GM19468 (cell line): ENCODE measurements around the gene CUEDC2.

Experiments used
- ATAC-seq: cut with Tn5 transposase; IDR thresholded peaks from one replicate; pipeline ENCODE4 v1.9.1; 2021; ENCODE audit warnings: mild to moderate bottlenecking, moderate library complexity, moderate number of reproducible peaks; ENCODE audit not compliant: unreplicated experiment; ENCODE audit errors: extremely low read depth

Gene CUEDC2

GRCh38 chr10:102412293-102412692 lies 20.1 kb downstream of the CUEDC2 start:
- no peak for ATAC-seq

GRCh38 chr10:102411341-102412255 lies 20.8 kb downstream of the CUEDC2 start:
- no peak for ATAC-seq

GRCh38 chr10:102410429-102411073 lies 21.8 kb downstream of the CUEDC2 start:
- ATAC-seq: no peak

GRCh38 chr10:102409604-102410428 lies 22.6 kb downstream of the CUEDC2 start:
- no peak for ATAC-seq

DNA sequence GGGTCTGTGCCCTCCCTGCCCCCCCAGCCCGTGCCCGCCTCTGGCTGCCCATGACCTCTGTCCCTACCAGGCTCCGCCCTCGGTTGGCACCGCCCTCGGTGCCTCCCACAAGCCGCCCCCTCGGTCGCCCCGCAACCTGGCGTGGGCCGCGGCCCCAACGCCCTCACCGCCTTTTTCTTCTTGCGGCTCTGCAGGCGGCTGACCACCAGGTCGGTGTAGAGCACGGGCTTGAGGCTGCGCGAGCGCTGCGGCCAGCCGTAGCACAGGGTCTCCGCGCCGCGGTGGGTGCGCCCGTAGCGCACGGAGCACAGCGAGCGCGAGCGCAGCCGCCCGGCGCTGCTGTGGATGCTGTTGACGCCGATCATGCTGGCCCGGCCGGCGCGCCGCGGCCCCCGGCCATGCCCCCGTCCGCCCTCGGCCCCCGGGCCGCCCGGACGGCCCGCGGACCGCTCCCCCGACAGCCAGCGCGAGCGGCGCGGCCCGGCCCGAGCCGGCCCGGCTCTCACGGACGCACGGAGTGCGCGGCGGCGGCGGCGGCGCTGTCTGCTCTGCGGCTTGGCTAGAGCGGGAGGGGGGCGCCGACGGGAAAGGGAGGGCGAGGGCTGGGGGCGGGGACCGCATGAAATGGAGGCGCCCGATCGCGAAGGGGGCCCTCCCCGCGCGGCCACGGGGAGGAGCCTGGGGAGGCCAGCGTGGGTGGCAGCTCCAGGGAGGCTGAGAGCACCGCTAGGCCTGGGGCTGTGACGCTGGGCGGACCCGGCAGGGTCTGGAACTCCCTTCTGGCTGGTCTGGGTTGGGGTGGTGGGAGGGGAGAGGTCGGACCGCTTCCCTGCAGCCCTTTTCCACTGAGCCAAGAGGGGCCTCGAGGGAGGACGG lies 23.4 kb downstream of the CUEDC2 start:
- ATAC-seq: no peak

DNA sequence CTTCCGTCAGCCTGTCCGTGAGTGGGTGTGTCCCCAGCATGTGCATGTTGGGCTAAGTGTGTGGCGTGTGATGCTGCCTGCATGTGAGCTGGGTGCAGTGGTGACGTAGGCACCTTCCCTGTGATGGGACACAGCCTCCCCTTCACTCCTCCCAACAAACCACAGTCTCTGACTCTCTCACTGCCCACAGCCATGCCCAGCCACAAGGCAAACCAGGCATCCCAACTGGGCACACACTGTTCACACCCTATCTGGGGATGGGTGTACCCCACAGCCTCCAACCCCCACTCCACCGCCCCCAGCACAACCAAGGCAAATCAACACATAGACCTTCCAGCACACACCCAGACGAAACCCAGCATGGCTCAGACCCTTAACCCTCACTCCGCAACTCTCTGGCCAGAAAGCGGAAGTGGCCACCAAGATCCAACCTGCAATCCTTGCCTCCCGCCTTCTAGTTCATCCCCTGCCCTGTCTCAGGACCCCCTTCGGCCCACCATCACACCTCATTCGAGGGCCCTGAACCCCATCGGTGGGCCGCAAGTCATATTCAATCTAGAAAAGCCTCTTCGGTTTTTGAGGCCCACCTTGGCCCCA lies 24.1 kb downstream of the CUEDC2 start:
- ATAC-seq: no peak

DNA sequence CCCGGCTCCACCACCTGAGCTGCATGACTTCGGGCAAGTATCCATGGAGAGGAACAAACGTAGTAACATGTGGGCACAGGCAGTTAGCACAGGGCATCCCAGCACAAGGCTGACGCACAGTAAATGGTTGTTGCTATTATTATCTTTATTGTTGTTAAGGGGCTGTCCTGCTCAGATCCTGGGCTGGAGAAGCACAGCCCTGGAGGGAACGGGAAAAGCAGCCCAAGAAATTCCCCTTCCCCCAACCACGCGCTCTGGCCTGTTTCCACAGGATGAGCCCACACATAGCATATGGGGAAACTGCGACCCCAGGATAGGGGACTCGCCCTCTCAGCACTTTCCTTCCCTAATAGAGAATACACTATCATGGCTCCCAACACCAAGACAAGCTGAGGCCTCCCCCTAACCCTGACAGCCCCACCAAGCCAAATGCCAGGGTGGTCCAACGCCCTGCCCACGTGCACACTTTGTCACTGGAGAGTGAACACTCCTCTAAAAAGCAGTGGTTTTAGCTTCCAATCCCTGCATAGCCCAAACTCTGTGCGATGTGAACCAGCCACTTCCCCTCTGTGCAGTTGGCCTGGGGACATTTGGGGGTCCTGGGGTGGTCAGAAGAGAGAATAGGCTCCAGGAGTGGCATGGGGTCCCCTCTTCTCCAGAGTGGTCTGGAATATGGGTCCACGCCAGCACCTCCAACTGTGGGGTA lies 24.8 kb downstream of the CUEDC2 start:
- no peak for ATAC-seq

DNA sequence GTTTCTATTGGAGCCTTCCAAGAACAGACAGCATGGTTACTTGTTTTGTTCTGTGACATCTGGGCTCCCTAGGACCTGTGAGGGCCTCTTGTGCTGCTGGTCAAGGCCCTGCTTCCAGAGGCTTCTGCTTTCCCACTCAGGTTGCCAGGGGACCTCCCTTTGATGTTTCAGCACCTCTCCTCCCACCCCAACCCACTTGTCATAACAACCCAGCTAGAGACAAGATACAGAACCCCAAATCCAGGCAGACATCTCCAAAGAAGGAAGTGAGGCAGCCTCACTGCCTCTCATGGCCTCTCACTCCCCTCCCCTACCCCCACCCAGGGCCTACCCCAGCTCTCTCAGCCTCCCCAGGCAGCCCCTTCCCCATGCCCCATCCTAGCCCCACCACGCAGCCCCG lies 25.6 kb downstream of the CUEDC2 start:
- ATAC-seq: no peak

DNA sequence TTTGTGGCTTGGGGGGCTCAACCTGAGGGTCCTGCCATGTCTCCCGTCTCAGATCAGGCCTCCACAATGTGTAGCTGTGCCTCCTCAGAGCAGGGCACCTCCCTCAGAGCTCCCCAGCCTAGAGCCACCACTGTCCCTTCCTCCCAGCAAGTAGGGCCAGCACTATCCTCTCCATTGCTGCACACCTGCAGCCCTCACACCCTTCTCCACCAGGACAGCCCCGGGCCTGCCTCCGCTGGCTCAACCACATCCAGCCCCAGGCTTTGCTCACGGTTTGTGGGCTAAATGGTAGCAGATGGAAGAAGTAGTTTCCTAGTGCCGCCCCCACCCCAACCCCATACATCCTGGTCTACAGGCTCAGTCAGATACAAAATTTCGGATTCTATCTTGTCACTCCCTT lies 26.7 kb downstream of the CUEDC2 start:
- ATAC-seq: no peak

DNA sequence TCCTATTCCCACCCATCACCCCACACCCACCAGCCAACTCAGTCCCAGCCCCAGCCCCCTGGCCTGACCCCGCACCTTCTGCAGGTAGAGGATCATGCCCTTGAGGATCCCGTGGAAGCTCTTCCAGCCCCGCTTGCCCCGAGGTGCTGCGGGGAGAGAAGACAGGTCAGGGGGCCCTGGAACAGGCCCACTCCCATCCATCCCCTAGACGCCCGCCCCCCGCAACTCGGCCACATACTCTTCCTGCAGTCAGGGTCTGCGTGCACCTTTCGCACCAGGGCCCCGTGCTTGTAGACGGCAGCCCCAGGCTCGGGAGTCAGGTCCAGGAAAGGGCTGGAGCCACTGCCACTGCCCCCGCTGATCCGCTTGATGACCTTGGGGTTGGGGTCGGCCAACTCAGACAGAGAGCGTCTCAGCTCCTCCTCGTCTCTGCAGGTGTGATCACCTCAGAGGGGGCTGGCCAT lies 27.2 kb downstream of the CUEDC2 start:
- ATAC-seq: no peak

GRCh38 chr10:102404361-102405107 lies 27.8 kb downstream of the CUEDC2 start:
- no peak for ATAC-seq

DNA sequence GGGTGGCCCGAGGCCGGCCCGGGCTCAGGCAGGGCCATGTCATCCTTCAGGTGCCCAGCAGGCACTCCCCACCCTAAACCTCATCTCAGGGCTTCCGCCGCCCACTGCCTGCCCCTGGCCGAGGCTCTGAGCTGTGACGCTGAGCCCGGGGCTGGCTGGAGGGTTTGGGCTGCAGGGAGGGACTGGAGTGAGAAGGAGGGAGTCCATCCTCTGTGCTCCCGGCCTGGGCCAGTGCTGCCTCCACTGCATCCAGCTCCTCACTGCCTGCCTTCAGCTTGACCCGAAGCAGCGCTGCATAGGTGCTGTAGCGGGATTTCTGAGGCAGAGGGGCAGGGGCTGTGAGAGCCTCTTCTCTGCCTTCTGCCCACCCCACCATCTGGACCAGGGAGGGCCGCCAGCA lies 29.3 kb downstream of the CUEDC2 start:
- no peak for ATAC-seq

GRCh38 chr10:102402512-102402896 lies 29.9 kb downstream of the CUEDC2 start:
- ATAC-seq: no peak

GRCh38 chr10:102401735-102402511 lies 30.5 kb downstream of the CUEDC2 start:
- no peak for ATAC-seq

DNA sequence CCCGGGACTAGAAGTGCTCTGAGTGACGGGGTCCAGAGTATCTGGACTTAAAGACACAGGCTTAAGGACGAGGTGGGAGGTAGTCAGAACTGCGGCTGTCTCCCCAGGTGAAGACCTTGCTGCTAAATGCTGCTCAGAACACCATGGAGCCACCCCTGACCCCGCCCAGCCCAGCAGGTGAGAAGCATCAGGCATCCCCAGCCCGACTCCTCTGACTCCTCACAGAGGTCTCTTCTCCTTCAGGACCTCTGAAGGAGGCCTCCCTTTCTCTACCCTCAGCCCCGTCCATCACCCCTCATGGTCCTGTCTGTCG lies 31.1 kb downstream of the CUEDC2 start:
- no peak for ATAC-seq

DNA sequence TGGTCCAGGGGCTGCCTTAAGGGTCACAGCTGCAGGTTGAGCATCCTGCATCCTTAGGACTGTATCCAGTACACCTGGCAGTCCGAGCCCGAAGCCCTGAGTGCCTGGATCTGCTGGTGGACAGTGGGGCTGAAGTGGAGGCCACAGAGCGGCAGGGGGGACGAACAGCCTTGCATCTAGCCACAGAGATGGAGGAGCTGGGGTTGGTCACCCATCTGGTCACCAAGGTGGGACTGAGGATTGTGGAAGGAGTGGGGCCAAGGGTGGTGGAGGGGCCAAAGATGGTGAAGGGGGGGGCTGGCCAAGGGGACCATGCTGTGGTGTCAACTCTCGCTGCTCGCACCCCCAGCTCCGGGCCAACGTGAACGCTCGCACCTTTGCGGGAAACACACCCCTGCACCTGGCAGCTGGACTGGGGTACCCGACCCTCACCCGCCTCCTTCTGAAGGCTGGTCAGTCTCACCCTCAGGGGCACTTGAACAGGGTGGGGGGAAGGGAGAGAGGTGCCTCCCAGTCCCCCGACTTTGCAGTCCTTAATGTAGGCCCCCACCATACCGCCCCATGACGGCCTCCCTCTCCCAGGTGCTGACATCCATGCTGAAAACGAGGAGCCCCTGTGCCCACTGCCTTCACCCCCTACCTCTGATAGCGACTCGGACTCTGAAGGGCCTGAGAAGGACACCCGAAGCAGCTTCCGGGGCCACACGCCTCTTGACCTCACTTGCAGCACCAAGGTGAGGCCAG lies 31.6 kb downstream of the CUEDC2 start:
- no peak for ATAC-seq

DNA sequence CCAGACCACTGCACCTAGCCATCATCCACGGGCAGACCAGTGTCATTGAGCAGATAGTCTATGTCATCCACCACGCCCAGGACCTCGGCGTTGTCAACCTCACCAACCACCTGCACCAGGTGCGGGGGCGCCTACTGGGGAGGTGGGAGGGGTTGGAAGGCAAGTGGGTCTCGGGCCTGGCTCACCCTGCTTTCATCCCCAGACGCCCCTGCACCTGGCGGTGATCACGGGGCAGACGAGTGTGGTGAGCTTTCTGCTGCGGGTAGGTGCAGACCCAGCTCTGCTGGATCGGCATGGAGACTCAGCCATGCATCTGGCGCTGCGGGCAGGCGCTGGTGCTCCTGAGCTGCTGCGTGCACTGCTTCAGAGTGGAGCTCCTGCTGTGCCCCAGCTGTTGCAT lies 32.3 kb downstream of the CUEDC2 start:
- ATAC-seq: no peak
